GM21360 (cell line): ENCODE measurements around the gene ENPP1.
"Not testable (repeated sequence)": the region's sequence is repeated elsewhere in the genome, so short reads cannot be mapped to it uniquely, and the experiment has no call there.

Source experiments
- ATAC-seq: cut with Tn5 transposase; IDR thresholded peaks from one replicate; pipeline ENCODE4 v1.9.1; 2021; ENCODE audit warnings: mild to moderate bottlenecking, moderate library complexity; ENCODE audit not compliant: unreplicated experiment

The ENPP1 gene

DNA sequence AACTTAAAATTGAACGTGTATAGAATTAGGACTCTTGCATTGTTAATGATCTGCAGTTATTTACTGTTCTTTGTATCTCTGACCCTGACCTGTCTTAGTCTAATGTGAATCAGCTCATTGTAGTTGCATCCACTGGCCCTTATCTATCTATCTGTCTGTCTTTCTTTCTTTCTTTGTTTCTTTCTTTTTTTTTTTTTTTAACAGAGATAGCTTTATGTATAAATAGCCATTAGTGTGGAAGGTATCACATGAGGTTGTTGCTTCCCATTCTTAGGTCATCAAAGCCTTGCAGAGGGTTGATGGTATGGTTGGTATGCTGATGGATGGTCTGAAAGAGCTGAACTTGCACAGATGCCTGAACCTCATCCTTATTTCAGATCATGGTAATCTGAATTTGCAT is 59.9 kb downstream of the ENPP1 start:
- ATAC-seq = no peak

DNA sequence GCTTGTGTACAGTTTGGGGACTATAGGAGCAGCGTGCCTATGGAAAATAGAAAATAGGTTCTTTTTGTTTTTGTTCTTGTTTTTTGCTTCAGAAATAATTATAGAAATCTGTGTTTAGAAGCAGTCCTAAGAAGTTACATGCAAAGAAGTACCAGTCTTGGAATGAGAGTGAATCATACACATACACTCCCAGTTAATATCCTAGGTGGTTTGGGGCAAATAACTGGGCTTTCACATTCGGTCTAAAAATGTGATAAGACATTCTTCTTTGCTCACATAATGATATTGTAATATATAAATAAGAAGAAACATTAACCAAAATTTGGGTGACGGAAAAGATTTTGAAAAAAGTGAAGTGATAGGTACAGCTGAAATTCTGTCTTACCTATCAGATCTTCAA is 61.0 kb downstream of the ENPP1 start:
- no peak for ATAC-seq

DNA sequence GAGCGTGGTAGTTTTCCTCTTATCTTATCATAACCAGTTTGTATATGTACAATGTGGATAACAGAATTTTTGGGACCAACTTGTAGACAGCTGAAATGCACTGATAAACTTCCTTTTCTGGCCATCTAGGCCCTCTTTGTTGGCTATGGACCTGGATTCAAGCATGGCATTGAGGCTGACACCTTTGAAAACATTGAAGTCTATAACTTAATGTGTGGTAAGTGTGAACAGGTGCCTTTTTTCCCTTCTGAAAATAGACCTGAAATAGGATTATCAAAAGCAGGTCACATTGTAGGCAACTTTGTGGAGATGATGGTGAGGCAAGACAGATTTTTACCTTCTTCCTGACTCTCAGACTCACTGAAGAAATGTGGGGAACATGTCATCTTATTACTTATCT is 67.8 kb downstream of the ENPP1 start:
- no peak for ATAC-seq

DNA sequence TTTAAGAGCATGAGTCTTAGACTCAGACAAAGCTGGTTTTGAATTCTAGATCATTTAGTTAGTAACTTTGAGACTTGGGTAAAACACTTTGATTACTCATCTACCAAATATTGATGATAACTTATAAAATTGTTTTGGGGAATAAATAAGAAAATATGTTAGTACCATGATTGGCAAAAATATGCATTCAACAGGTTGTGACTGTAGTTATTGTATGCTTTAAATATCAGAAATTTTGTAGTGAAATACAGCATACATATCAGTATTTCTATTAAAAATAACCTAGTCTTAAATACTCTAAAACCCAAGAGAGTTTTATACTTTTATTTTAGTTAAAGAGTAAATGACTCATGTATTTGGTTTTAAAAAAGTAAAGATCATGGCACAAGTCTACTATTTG is 68.7 kb downstream of the ENPP1 start:
- ATAC-seq = no peak

DNA sequence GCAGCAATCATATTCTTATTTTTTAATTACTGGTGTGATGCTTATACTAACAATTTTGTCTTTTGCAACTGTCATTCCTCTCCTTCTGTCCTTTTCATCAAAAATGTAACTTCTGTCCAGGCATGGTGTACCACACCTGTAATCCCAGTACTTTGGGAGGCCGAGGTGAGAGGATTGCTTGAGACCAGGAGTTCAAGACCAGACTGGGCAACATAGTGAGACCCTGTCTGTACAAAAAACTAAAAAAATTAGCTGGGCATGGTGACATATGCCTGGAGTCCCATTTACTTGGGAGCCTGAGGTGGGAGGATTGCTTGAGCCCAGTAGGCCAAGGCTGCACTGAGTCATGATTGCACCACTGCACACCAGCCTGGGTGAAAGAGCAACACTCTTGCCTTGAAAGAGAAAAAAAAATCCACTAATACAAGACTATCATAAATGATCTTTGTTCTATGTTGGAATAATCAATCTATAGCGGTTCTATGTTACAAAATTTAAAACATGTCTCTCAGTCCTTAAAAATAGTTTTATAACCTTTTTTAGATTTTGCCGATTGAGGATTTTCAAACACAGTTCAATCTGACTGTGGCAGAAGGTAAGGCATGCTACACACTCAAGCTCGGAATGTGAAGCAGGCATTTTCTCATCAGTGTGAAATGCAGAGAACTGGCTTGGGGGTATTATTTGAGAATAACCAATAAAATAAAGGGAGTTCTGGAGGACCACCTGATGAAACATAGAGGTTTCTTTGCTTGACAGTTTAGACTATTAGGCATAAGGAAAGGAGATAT is 70.4 kb downstream of the ENPP1 start:
- ATAC-seq = no peak

DNA sequence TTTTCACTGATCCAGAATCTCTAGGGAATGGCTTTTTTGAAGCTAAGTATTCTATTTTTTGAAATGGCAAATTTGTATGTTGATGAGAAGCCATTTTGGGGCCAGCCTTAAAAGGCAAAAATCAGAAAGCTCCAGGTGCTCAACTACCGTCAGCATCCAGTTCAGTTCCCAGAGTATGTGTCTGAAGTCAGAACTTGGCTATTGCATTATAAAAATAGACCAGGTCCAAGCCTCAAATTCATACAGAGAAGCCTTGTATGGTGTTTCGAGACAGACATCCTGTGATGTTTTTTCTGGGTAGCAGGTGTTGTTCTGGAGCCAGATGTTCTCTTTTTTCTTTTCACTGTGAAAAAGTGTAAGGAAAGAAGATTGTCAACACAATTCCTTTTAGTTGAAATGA is 75.2 kb downstream of the ENPP1 start:
- ATAC-seq = no peak

DNA sequence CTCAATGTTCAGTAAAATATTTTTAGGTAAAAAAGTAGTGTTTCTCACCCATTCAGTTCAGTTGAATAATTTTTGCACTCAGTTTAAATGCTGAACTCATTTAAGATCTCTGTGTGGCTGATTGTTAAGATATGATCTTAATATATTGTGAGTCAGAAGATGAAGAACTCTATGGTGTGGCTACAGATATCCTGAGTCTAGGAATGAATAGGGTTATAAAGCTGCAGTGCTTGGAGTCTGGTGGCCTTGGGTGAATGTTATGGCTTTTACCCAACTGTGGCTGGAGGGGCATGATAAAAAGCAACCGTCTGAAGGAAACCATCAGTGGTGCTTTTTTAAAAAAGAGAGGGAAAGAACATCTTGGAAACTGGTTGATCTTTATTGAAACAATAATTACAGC is 77.4 kb downstream of the ENPP1 start:
- ATAC-seq = no peak

DNA sequence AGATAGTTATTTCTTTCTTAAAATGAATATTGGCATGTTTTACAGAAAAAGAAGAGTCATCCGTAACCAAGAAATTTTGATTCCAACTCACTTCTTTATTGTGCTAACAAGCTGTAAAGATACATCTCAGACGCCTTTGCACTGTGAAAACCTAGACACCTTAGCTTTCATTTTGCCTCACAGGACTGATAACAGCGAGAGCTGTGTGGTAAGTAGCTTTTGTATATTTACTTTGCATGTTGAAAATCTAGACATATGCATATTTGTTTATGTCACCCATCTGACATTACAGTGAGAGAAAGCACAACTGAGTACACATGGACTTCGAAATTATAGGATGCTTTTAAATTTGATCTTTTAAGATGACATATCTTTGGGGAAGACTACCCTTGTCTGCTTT is 78.7 kb downstream of the ENPP1 start:
- no peak for ATAC-seq

DNA sequence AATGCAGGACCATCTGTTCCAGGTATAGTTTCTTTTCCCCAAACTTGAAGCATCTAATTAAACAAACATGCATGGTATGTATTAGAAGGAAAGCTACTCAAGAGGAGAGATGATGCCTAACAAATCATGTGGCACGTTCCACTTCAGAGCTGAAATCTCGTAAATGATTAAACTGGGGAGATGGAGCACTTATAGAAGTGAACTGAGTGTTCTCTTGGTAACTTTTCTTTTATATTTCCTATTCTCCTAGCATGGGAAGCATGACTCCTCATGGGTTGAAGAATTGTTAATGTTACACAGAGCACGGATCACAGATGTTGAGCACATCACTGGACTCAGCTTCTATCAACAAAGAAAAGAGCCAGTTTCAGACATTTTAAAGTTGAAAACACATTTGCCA is 82.3 kb downstream of the ENPP1 start:
- ATAC-seq = no peak

DNA sequence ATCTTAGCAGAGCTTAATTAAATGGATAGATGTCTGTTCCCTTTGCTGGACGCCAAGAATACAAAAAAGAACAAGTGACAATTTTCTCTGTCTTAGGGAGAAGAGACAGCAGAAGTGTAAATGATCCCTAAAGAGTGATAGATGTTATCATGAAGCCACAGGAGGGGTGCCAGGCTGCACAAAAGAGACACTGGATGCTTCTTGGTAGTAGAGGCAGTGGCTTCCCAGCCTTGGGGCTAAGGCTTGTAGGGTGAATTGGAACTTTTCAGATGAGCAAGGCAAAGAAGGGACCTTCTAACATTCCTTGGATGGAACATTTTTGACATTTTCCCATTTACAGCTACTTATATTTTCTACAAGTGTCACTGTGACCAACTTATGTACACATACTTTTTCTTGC is 85.4 kb downstream of the ENPP1 start:
- ATAC-seq = no peak

DNA sequence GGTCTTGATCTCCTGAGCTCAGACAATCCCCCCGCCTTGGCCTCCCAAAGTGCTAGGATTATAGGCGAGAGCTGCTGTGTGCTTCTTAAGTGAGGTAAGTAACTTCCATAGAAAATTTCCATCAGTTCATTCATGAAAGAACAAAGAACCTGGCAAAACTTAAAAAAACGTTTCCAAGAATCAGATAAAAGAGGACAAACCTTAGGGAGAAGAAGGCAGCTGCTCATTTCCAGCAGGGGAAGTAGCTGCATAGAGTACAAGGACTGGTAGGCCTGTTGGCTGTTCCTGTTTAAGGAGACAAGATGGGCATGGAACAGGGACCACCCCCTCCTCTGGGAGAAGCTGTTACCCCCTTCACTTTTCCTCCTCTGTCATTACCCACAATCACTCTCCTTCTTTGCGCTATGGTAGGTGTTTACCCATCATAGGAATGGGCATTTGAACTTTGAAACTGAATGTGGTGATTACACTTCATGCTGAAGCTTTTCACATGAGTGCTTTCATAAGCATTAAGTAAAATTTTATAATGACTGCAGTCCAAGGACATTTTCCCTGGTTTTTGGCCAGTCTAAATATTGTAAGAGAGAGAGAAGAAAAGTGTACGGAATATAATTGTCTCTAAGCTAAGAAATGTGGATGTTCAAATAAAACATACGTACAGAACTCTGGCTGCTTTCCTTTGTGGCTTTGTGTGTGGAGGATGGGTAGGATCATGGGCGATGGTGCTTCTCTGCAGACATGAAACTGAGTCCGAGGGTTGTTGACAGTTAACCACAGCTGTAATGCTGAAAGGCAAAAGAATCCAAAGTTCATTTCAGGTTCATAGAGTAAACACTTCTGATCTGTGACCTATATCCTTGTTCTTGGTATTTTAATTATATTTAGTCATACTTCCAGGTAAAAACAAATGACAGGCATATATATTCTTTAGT is 86.9 kb downstream of the ENPP1 start:
- ATAC-seq = no peak

DNA sequence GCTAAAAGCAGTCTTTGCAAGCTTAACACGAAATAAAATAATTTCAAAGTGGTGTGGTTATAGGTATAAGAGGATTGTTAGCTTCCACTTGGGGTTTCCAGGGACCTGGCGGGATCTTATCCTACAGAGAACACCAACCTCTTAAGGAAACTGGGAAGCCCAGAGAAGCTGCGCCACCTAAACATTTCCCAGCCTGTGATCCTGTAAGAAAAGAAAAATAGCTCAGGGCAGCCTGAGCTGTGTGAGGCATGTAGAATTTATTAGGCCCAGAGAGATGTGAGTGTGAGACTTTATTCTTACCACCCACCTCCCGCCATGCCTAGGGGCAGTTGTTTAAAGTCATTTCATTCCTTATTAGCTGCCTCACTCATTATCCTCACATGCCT is 89.2 kb downstream of the ENPP1 start:
- no peak for ATAC-seq

DNA sequence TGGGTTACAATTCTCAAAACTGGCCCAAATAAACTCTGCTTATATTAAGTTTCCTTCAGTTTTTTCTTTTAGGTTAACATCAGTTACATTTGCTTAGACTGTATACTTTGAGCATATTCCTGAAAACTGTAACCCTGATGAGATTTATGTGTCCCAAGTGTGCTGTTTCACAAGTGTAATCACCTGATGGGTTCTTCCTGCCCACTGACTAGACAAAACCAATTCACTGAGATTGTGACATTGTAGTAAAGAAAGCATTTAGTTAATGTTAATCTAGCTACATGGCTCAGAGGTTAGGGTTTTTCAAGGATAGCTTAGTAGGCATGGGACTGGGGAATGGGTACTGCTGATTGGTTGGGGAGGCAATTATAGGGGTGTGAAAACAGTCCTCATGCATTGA is 89.8 kb downstream of the ENPP1 start:
- ATAC-seq = no peak

DNA sequence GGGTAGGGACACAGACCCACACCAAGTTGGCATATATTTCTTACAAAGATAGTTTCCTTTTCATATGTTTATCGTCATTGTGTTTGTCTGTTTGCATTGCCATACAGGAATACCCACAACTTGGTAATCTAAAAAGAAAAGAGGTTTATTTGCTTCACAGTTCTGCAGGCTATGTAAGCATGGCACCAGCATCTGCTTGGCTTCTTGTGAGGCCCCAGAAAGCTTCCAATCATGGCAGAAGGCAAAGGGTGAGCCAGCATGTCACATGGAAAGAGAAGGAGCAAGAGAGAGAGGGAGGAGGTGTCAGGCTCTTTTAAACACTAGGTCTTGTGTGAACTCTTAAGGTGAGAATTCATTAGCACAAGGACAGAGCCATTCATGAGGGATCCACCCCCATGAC is 90.9 kb downstream of the ENPP1 start:
- no peak for ATAC-seq

DNA sequence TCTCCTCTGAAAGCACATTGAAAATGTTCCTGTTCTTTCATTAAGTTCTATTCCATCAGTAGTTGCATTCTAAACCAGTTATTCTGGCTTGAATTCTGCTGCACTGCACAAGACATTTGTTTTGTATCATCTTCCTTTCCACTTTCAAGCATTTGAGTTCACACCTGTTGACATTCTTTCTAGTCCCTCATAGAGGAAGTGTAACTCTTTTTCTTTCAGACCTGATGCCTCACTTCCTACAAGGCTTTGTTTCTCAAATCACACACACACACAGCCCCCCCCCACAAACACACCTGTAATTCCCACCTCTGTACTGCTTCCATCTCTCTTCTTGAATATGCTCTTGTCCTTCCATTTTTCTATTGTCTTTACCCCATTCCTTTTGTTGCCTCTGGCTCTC is 92.4 kb downstream of the ENPP1 start:
- ATAC-seq = no peak

DNA sequence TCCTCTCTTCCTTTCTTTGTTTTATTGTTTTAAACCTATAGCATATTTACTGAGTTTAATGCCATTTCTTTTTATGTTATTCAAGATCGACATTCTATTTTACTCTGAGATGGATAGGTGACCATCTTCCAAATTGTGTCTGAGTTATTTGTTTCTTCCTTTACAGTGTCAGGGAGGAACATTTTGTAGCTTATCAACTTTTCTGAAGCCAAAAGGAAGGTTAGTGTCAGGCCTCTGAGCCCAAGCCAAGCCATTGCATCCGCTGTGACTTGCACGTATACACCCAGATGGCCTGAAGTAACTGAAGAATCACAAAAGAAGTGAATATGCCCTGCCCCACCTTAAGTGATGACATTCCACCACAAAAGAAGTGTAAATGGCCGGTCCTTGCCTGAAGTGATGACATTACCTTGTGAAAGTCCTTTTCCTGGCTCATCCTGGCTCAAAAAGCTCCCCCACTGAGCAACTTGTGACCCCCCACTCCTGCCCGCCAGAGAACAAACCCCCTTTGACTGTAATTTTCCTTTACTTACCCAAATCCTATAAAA is 93.6 kb downstream of the ENPP1 start:
- ATAC-seq = not testable (repeated sequence)

DNA sequence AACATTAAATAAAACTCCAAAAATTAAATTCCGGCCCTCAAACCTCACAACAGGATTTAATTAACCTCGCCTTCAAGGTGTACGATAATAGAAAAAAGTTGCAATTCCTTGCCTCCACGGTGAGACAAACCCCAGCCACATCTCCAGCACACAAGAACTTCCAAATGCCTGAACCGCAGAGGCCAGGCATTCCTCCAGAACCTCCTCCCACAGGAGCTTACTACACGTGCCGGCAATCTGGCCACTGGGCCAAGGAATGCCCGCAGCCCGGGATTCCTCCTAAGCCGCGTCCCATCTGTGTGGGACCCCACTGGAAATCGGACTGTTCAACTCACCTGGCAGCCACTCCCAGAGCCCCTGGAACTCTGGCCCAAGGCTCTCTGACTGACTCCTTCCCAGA is 95.9 kb downstream of the ENPP1 start:
- not testable (repeated sequence) for ATAC-seq

DNA sequence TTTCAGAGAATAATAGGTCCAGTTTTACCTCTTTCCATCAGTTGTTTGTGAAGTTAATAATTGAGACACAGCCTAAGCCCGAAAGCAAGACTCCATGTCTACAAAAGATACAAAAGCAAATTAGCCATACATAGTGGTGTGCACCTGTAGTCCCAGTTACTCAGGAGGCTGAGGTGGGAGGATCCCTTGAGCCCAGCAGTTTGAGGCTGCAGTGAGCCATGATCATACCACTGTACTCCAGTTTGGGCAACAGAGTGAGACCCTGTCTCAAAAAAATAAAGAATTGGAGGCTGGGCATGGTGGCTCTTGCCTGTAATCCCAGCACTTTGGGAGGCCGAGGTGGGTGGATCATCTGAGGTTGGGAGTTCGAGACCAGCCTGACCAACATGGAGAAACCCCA is 101.0 kb downstream of the ENPP1 start:
- ATAC-seq = not testable (repeated sequence)

DNA sequence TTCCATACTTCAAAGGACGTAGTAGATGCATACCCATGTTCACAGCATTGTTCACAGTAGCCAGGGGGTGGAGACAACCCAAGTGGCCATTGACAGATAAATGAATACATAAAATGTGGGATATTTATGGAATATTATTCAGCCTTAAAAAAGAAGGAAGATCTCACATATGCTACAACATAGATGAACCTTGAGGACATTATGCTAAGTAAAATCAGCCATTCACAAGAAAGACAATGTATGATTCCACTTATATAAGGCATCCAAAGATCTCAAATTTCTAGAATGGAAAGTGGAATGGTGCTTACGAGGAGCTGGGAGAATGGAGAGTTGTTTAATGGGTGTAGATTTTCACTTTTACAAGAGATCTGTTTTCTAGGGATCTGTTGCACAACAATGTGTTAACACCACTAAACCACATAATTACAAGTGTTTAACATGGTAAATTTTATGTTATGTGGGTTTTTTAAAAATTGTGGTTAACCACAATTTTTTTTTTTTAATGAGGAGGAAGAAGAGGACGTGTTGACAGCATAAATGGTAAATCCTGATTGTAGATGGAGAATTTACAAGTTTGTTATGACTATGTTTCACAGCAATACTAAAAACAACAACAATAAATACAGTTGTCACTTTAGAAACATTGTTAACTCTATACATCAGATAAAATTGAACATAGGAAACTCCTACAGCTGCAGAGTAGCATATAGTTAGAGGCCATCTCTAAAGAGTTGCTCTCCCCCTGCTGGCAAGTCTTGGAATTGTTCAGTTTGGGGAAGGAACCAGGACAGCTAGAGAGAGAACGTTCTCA is 101.8 kb downstream of the ENPP1 start:
- ATAC-seq = peak; percentile 98

DNA sequence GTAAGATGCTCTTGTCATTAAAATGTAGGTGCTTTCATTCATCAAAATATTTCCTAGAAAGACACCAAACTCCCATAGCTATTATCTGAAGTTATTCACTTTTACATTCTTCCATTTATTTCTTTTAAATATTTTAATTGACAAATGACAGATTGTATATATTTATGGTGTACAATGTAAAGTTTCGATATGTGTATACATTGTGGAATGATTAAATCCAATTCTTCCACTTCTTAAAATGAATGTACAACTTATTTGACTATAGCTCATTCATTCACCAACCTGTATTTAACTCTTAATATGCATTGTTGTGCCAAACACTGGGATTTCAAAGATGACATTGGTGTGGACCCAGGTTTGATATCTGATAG is 102.4 kb downstream of the ENPP1 start:
- no peak for ATAC-seq

DNA sequence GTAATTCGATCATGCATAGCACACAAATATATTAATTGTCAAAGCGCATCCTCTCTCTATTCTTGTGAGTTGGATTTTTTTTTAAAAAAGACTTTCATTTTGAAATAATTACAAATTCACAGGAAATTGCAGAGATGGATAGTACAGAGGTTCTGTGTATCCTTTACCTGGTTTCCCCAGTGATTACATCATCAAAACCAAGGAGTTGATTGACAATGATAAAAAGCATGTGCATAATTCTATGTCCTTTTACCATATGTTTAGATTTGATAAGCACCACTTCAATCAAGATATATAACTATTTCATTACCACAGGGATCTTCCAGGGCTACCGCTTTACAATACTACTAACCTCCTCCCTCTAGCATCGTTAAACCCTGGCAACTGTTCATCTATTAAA is 103.1 kb downstream of the ENPP1 start:
- ATAC-seq = no peak
